GM19238 (cell line): Measurements from ENCODE around the gene LRP5.

Experiments used
- DNase-seq: peaks from one replicate; pipeline ENCODE4 v3.0.0; 2011; ENCODE audit warnings: low spot score; ENCODE audit not compliant: insufficient read length

LRP5 gene

DNA sequence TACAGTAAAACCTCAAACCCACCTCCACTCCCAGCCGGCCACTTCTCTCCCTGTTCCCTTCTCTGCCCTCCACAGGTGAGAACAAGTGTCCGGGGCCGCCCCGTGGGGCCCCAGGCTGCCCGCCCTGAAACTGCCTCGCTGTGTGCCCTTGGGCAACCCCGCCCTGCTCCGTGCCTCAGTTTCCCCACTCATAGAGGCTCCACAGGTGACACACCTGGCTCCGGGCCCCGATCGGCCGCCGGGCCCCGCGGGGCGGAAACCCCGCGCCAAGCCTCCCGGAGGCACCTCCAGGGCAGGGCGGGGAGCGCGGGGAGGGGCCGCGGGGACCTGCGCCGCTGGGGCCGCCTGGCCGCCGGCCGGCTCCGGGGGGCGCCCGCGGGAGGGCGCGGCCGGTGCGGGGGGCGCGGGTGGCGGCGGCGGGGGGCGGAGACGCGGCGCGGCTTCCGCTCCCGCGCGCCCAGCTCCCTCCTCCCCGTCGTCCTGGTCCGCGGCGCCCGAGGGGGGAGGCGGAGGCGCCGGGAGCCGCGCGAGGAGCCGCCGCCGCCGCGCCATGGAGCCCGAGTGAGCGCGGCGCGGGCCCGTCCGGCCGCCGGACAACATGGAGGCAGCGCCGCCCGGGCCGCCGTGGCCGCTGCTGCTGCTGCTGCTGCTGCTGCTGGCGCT, at the start of gene LRP5:
TSS of gene LRP5 (plus strand) at position 475 of the 663 bp plus-strand sequence. CDS start at position 599, 124 bp downstream.
- peak; percentile 74 for DNase-seq

GRCh38 chr11:68263444-68264035, 48.9 kb upstream of the LRP5 start:
- DNase-seq, result no peak

DNA sequence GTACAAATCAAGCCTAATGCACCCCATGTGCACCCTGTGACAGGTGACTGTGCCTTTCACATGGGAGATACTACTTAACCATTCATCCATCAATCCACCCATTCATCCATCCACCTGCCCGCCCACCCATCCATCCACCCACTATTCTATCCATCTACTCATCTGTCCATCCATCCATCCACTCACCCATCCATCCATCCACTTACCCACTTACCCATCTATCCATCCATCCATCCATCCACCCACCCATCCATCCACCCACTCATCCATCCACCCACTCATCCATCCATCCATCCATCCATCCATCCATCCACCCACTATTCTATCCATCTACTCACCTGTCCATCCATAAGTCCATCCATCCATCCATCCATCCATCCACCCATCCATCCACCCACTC, 48.1 kb upstream of the LRP5 start:
- no peak for DNase-seq

DNA sequence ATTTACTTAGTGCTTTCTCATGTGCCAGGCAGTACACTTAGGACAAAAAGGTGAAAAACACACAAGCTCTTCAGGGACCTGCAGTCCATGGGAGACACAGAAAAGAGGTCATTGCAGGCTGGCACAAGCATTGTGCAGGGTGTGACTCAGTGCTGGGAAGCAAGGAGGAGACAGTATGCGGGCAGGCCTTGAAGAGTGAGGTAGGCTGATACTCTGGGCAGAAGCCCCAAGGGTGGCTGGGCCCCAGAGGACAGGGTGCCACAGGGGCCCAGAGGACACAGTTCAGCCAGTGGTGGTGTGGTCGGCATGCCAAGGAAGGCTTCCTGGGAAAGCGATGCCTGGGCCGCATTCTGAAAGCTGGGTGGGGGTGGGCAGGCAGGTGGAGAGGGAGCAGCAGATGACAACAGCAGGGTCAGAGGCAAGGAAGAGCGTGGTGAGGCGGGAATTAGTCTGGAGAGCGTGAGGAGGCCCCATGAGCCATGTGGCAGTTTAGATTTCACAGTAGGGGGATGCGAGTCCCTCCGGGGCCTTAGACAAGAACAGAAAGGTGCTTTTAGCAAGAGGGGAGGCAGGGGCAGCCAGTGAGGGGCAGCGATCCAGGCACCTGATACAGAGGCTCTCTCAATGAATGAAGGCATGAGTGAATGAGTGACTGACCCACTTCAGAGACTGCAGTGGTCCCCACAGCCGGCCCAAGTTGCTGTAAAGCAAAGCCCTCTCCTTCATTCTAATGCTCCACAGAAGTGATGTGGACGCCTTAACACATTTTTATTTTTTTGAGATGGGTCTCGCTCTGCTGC, 47.5 kb upstream of the LRP5 start:
- DNase-seq, result no peak

DNA sequence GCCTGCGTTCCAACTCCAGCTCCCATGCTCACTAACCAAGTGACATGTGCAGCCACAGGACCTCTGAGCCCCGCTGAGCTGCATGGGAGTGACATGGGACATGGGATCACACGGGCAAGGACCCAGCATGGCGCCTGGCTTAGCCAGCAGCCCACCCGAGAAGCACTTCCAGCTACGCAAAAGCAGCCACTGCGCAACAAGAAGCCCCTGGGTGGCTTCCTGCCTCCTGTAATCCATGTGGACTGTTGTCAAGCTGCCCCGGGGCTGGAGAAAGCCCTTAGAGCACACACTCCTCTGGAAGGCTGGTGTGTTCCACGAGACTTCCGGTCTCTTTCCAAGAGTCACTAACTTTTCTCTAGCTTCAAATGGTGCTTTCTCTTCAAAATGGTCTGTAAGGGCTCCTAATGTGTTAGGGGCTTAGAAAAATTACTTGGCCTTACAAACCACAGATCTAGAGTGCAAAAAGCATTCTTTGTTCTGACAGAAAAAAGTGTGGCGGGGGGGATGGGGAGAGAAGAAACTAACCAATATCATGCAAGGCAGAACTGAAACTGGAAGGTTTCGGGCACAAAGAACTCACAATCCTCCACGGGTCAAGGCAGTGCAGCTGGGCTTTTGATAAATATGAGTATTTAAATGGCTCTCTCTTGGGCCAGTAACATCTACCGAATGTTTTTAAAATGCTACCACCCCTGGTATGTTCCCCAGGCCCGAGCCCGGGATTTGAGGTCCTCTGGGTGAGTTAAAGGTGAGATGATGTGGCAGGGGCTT, 46.1 kb upstream of the LRP5 start:
- DNase-seq, result peak; percentile 77

DNA sequence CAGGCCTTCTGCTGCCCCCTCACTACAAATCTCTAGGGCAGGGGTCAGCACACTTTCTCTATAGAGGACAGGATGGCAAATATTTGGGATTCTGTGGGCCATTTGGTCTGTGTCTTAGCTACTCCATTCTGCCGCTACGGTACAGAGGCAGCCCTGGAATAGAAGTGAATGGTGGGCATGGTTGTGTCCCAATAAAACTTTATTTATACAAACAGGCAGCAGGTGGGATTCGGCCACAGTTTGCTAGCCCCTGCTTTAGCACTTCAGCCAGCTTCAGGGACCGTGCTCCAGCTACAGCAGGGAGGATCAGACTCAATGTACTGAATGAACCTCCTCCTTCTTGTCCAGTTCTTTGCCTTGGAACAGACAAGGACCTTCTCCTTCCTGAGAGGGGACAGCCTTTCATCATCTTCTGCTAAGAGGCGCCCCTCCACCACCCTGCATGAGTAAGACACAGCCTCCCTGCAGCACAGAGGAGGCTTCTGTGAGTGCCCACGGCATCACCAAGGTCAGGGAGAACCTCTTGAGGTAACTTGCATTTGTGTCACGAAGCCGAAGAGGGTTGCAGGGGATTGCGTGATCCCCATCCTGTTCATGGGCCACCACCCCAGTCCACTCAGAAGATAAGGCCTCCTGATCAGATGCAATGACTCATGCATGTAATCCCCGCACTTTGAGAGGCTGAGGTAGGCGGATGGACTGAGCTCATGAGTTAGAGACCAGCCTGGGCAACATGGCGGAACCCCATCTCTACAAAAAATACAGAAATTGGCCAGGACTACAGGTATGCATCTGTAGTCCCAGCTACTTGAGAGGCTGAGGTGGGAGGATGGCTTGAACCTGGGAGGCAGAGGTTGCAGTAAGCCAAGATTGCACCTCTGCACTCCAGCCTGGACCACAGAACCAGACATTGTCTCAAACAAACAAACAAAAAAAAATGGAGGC, 45.2 kb upstream of the LRP5 start:
- DNase-seq, result no peak

DNA sequence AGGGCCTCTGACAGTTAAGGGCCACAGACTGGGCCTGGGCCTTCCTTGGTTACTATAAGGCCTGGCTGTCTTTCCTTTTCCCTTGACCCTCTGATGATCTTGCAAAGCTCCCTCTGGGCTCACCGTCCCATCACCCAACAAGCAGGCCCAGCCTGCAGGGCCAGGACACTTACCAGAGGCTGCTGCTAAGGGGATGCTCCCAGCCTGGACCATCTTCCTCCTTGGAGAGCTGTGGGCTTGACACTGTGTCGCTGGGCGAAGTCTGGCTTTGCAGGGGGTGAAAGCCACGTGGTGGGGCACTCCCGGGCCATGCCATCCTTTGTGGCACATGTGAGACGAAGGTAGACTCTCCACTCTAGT, 44.5 kb upstream of the LRP5 start:
- no peak for DNase-seq

- no peak for DNase-seq
Observed at GRCh38 chr11:68269414-68270081, 42.8 kb upstream of the LRP5 start.

DNA sequence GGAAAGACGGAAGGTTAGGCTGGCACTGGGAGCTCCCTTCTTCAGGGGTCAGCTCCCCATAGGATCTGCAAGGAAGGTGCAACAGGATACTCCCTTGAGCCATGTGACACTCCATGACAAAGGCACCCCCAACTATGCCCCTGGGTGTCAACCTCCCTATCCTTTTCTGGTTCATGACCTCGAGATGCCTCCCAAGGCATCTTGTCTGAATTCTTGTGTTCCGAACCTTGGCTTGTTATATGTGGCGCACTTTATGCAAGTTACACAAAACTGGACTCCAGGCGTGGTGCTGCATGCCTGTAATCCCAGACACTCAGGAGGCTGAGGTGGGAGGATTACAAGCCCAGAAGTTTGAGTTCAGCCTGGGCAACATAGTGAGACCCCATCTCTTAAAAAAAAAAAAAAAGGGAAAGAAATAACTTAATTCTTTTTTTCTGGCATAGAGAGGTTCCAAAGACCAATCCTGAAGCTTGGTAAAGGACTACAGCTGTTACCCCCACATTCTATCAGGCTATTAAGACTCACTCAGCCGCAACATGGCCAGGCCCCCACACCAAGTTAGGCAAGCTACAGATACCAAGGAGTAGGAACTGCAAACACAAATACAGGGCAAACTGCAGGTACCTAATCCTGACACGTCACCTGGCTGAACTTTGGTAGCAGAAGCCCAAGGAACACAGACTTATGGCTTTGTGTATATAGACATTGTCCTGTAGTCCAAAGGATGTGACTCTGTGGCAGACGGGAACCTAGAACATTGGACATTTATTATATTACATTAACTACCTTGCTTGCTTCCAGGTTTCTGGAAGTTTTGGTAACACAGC, 42.0 kb upstream of the LRP5 start:
- DNase-seq, result no peak

- DNase-seq, result peak; percentile 70
Observed at GRCh38 chr11:68271023-68271780, 41.2 kb upstream of the LRP5 start.

DNA sequence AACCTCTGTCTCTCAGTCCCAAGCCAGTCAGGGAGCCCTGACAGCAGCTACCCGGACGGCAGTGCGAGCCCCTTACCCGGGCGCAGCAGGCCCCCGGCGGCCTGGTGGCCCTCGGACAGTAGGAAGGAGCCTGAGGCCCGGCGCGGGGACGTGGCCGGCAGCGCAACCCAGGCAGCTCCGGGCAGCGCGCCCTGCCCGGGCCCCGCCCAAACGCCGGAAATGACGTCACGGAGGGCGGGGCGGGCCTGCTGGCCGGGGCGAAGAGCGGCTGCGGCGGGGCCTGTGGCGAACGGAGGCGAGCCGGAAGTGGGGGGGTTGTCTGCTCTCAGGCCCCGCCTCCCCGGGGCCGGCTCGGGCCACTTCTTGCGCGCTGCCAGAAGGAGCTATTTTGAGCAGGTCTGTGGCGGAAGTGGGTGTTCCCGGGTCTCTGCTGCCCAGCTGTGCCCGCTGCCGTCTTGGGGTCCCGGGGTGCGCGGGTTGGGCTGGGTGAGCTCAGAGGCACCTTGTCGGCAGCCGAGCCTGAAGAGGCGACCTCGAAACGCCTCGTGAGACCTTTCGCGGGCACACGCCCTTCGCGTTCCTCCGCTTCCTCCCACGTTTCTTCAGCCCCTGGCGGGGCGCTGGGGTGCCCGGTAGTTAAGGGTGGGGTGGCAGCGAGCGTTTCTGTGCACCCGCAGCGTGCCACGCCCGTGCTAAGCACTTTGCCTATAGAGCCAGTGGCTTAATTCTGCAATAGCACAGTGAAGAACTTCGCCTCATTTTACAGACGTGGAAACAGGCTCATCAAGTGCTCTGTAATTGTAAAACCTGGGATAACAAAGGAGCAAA, 40.4 kb upstream of the LRP5 start, which contains the start of gene C11orf24:
TSS of gene C11orf24 (minus strand) at position 193 of the 828 bp plus-strand sequence. CDS start 8,206 bp downstream, outside the sequence.
- peak; percentile 92 for DNase-seq

GRCh38 chr11:68273026-68273738, 39.2 kb upstream of the LRP5 start:
- no peak for DNase-seq

GRCh38 chr11:68274306-68274705, 38.1 kb upstream of the LRP5 start:
- DNase-seq, result no peak

DNA sequence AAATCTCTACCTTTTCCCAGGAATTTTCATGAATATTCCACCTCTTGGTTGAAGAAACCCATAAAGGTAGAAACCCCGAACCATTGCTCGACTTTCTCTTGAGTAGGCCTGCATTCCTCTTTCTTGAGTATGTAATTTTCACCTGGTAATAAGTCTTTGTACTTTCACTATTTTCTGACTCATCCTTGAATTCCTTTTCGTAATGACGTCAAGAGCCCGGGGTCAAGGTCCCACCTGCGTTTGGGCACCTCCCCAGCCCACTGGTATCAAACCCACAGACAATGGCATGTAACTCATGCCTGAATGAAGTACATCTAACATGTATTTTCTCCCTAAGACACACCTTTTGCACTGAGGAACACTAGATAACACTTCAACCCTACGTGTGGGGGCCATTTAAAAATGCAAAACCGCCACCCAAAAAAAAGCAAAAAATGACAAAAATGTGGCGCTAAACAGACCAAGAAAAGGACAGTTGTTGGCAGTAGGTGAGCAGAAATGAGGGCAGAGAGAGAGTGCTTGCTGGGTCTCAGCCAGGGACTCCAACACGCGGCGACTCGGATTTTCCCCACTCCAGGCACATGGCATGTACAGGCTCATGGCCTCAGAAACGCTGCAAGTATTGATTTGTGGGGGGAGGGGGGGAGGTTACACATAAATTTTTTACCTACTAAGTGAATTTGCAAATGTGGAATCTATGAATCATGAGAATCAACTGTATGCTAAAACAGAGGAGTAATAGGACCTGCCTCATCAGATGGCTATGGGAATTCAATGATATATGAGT, 36.5 kb upstream of the LRP5 start:
- no peak for DNase-seq

GRCh38 chr11:68276861-68277260, 35.5 kb upstream of the LRP5 start:
- DNase-seq, result no peak

DNA sequence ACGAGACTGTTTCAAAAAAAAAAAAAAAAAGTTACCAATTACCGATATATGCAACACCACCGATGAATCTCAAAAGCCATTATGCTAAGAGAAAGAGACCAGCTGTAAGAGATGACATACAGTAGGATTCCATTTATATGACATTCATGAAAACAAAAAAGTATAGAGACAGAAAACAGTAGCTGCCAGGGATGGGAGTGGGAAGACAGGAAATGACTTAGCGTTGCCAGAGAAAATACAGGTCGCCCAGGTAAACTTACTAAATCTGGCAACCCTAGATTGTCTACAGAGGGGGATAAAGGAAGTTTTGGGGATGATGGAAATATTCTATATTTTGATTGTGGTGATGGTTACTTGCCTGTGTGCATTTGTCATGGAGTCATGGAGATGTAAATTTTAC, 32.7 kb upstream of the LRP5 start:
- DNase-seq, result no peak
